Vagina (tissue), 2 donors: Measurements from ENCODE around the gene GLUD2.
"Not testable (repeated sequence)": the region's sequence is repeated elsewhere in the genome, so short reads cannot be mapped to it uniquely, and the experiment has no call there.

Experiments
- POLR2A ChIP-seq, 2 donors: fragments of 450-650 bp; IDR thresholded peaks; one replicate each; pipeline ENCODE4 v1.6.1; 2017; ENCODE audit warnings: antibody characterized with exemption in 2 of 2, mild to moderate bottlenecking in 2 of 2, moderate library complexity in 2 of 2
- TF ChIP-seq, protein P1 (sequence below), 3 experiments: fragments of 450-650 bp in 2 of 3; fragments of 200-600 bp in 1 of 3; sonication (generic) in 1 of 3; IDR thresholded peaks; one replicate each; pipeline ENCODE4 v1.5.1; 2017 to 2019; ENCODE audit warnings: antibody characterized with exemption in 3 of 3, mild to moderate bottlenecking in 2 of 3, moderate library complexity in 2 of 3

DNA sequence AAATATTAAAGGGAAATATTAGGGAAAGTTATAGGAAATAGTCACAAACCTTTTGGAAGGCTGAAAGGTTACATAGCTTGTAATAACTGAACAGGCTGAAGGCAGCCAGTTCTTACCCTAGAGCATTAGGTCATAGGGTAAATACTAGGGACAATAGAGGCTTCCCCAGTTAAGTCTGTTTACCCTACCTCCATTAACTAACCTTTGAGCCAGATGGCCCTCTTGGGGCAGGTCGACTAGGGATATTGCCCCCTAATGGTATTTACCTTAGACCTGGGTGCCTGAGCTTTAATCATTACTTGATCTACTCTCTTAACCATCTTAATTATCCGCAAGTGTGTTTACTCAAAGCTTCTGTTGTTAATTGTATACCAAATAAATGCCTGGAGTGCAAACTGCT is 36.8 kb downstream of the GLUD2 start:
- TF ChIP-seq POLR2A (IDR thresholded peaks at IDR 0.05) = not testable (repeated sequence)
- TF ChIP-seq, protein P1, sequence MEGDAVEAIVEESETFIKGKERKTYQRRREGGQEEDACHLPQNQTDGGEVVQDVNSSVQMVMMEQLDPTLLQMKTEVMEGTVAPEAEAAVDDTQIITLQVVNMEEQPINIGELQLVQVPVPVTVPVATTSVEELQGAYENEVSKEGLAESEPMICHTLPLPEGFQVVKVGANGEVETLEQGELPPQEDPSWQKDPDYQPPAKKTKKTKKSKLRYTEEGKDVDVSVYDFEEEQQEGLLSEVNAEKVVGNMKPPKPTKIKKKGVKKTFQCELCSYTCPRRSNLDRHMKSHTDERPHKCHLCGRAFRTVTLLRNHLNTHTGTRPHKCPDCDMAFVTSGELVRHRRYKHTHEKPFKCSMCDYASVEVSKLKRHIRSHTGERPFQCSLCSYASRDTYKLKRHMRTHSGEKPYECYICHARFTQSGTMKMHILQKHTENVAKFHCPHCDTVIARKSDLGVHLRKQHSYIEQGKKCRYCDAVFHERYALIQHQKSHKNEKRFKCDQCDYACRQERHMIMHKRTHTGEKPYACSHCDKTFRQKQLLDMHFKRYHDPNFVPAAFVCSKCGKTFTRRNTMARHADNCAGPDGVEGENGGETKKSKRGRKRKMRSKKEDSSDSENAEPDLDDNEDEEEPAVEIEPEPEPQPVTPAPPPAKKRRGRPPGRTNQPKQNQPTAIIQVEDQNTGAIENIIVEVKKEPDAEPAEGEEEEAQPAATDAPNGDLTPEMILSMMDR (IDR thresholded peaks at IDR 0.05) = not testable (repeated sequence)
